ACHN (cell line): ENCODE measurements around the gene P3H1.

Experiments used
- DNase-seq: peaks from one replicate; pipeline ENCODE4 v3.0.0-alpha.2; 2015
- in situ Hi-C: cut with HindIII; loops from 2 replicates; pipeline ENCODE4 v1.10.0; 2017; ENCODE audit warnings: low sequenced_read_pairs, low pct_ligation_motif_present, low pct_unique_long_range_greater_than_20kb

P3H1 gene

GRCh38 chr1:42698081-42698813 lies 68.6 kb downstream of the P3H1 start:
- in situ Hi-C loops: no loop called here

More at GRCh38 chr1:42698081-42698813, 68.6 kb downstream of the P3H1 start:
- DNase-seq: no peak
